GM15510 (cell line): ENCODE measurements around the gene ZFYVE9.

Experiments used
- POLR2A ChIP-seq: IDR thresholded peaks from 3 replicates; pipeline ENCODE4 v1.6.1; 2011; ENCODE audit warnings: borderline replicate concordance; ENCODE audit not compliant: insufficient read length; ENCODE audit errors: extremely low read depth

Gene ZFYVE9

GRCh38 chr1:52263153-52263910, 121.4 kb downstream of the ZFYVE9 start:
- no peak for TF ChIP-seq POLR2A

GRCh38 chr1:52264530-52265115, 122.7 kb downstream of the ZFYVE9 start:
- no peak for TF ChIP-seq POLR2A

- no peak for TF ChIP-seq POLR2A
These were observed 124.6 kb downstream of the ZFYVE9 start for GRCh38 chr1:52266507-52266906.

GRCh38 chr1:52268372-52268771, 126.5 kb downstream of the ZFYVE9 start:
- no peak for TF ChIP-seq POLR2A

- no peak for TF ChIP-seq POLR2A
These were observed 139.6 kb downstream of the ZFYVE9 start for GRCh38 chr1:52281518-52281917.

GRCh38 chr1:52288286-52288685, 146.4 kb downstream of the ZFYVE9 start:
- TF ChIP-seq POLR2A = no peak

- no peak for TF ChIP-seq POLR2A
These were observed 152.7 kb downstream of the ZFYVE9 start for GRCh38 chr1:52294580-52294979.

GRCh38 chr1:52296345-52296744, 154.5 kb downstream of the ZFYVE9 start:
- no peak for TF ChIP-seq POLR2A

GRCh38 chr1:52305417-52306226, 163.7 kb downstream of the ZFYVE9 start:
- no peak for TF ChIP-seq POLR2A

- no peak for TF ChIP-seq POLR2A
These were observed 164.5 kb downstream of the ZFYVE9 start for GRCh38 chr1:52306227-52307006.

- TF ChIP-seq POLR2A = no peak
These were observed 179.2 kb downstream of the ZFYVE9 start for GRCh38 chr1:52321061-52321460.

- no peak for TF ChIP-seq POLR2A
These were observed 181.8 kb downstream of the ZFYVE9 start for GRCh38 chr1:52323731-52324130.

- TF ChIP-seq POLR2A = no peak
These were observed 183.9 kb downstream of the ZFYVE9 start for GRCh38 chr1:52325786-52326185.

GRCh38 chr1:52328615-52329014, 186.7 kb downstream of the ZFYVE9 start:
- TF ChIP-seq POLR2A = no peak

- TF ChIP-seq POLR2A = no peak
These were observed 190.5 kb downstream of the ZFYVE9 start for GRCh38 chr1:52332411-52332810.
